H9 (cell line): ENCODE data around the gene SLC28A3. TPM values are rescaled to one million over a fixed set of nuclear protein-coding genes. Genes with fewer than 3 reads are reported as not detected.

Source experiments
- DNase-seq: peaks from one replicate; pipeline ENCODE4 v3.0.0-alpha.2; 2017
- H2AFZ ChIP-seq: one replicate; pipeline ENCODE4 v1.6.1; 2013; ENCODE audit warnings: mild to moderate bottlenecking, low read length, control low read depth, moderate library complexity
- H2AK5ac ChIP-seq: 2 replicates; pipeline ENCODE4 v1.6.1; 2013; ENCODE audit warnings: low read length, control low read depth, mixed read lengths; ENCODE audit not compliant: insufficient read length
- H2BK120ac ChIP-seq: one replicate; pipeline ENCODE4 v1.6.1; 2013; ENCODE audit warnings: low read depth, mild to moderate bottlenecking, low read length, control low read depth, inconsistent platforms; ENCODE audit not compliant: poor library complexity, severe bottlenecking
- H2BK12ac ChIP-seq: 2 replicates; pipeline ENCODE4 v1.6.1; 2013; ENCODE audit warnings: low read length, control low read depth, mixed read lengths, low read depth; ENCODE audit not compliant: insufficient read length
- H2BK15ac ChIP-seq: 2 replicates; pipeline ENCODE4 v1.6.1; 2013; ENCODE audit warnings: low read depth, low read length, control low read depth
- H2BK20ac ChIP-seq: one replicate; pipeline ENCODE4 v1.6.1; 2013; ENCODE audit warnings: low read depth, mild to moderate bottlenecking, low read length, control low read depth, inconsistent platforms; ENCODE audit not compliant: poor library complexity, severe bottlenecking
- H2BK5ac ChIP-seq: 2 replicates; pipeline ENCODE4 v1.6.1; 2013; ENCODE audit warnings: low read length, control low read depth, mixed read lengths; ENCODE audit not compliant: insufficient read length
- H3K14ac ChIP-seq: 2 replicates; pipeline ENCODE4 v1.6.1; 2013; ENCODE audit warnings: low read length, control low read depth; ENCODE audit not compliant: insufficient read depth
- H3K18ac ChIP-seq: 2 replicates; pipeline ENCODE4 v1.6.1; 2013; ENCODE audit warnings: low read depth, mild to moderate bottlenecking, mixed read lengths, low read length, control low read depth; ENCODE audit not compliant: insufficient read length
- H3K23ac ChIP-seq: 2 replicates; pipeline ENCODE4 v1.6.1; 2013; ENCODE audit warnings: low read length, control low read depth, mixed read lengths, low read depth; ENCODE audit not compliant: insufficient read length
- H3K23me2 ChIP-seq: 2 replicates; pipeline ENCODE4 v1.6.1; 2013; ENCODE audit warnings: low read depth, mild to moderate bottlenecking, mixed read lengths, low read length, control low read depth; ENCODE audit not compliant: insufficient read length, poor library complexity, severe bottlenecking
- H3K27ac ChIP-seq: 2 replicates; pipeline ENCODE4 v1.5.1; 2013; ENCODE audit warnings: low read length, control low read depth, mixed read lengths, low read depth; ENCODE audit not compliant: insufficient read length
- H3K27me3 ChIP-seq: 2 replicates; pipeline ENCODE4 v1.6.1; 2013; ENCODE audit warnings: low read length, control low read depth, inconsistent platforms; ENCODE audit not compliant: insufficient read depth
- H3K4ac ChIP-seq: 2 replicates; pipeline ENCODE4 v1.6.1; 2013; ENCODE audit warnings: low read depth, mild to moderate bottlenecking, control low read depth, inconsistent platforms, low read length, moderate library complexity
- H3K4me1 ChIP-seq: 2 replicates; pipeline ENCODE4 v1.6.1; 2013; ENCODE audit warnings: low read length, control low read depth, inconsistent platforms; ENCODE audit not compliant: insufficient read depth
- H3K4me2 ChIP-seq: 2 replicates; pipeline ENCODE4 v1.6.1; 2013; ENCODE audit warnings: low read length, control low read depth, mixed read lengths; ENCODE audit not compliant: insufficient read length, insufficient read depth
- H3K56ac ChIP-seq: 2 replicates; pipeline ENCODE4 v1.6.1; 2013; ENCODE audit warnings: low read depth, mild to moderate bottlenecking, mixed read lengths, low read length, control low read depth; ENCODE audit not compliant: insufficient read length
- H3K79me1 ChIP-seq: 2 replicates; pipeline ENCODE4 v1.6.1; 2013; ENCODE audit warnings: low read depth, mild to moderate bottlenecking, moderate library complexity, low read length, control low read depth, inconsistent platforms; ENCODE audit not compliant: insufficient read depth, poor library complexity, severe bottlenecking
- H3K79me2 ChIP-seq: 2 replicates; pipeline ENCODE4 v1.6.1; 2013; ENCODE audit warnings: low read length, control low read depth, inconsistent platforms; ENCODE audit not compliant: insufficient read depth
- H3K9ac ChIP-seq: 2 replicates; pipeline ENCODE4 v1.6.1; 2013; ENCODE audit warnings: low read length, control low read depth, mixed read lengths; ENCODE audit not compliant: insufficient read length; ENCODE audit errors: extremely low read depth
- H3K9me3 ChIP-seq: one replicate; pipeline ENCODE4 v1.6.1; 2013; ENCODE audit warnings: low read depth, low read length, inconsistent platforms; ENCODE audit not compliant: control insufficient read depth
- H3T11ph ChIP-seq: one replicate; pipeline ENCODE4 v1.6.1; 2013; ENCODE audit warnings: mild to moderate bottlenecking, low read length, control low read depth, inconsistent platforms
- H4K20me1 ChIP-seq: one replicate; pipeline ENCODE4 v1.6.1; 2013; ENCODE audit not compliant: control insufficient read depth, insufficient read length, insufficient read depth
- H4K5ac ChIP-seq: 2 replicates; pipeline ENCODE4 v1.6.1; 2013; ENCODE audit warnings: low read depth, mild to moderate bottlenecking, mixed read lengths, low read length, control low read depth; ENCODE audit not compliant: insufficient read length
- H4K8ac ChIP-seq: replicated peaks from 2 replicates; pipeline ENCODE4 v1.6.1; 2013; ENCODE audit warnings: low read length, control low read depth, mixed read lengths, low read depth; ENCODE audit not compliant: insufficient read length
- H4K91ac ChIP-seq: 2 replicates; pipeline ENCODE4 v1.6.1; 2013; ENCODE audit warnings: low read depth, mild to moderate bottlenecking, moderate library complexity, mixed read lengths, low read length, control low read depth; ENCODE audit not compliant: insufficient read length
- H3K27ac Mint-ChIP-seq, 3 experiments: 2 replicates in 2 of 3; 3 replicates in 1 of 3; pipeline ENCODE4 v1.8.0; 2020 to 2021; ENCODE audit warnings: mixed read lengths in 3 of 3, mild to moderate bottlenecking in 1 of 3, moderate library complexity in 1 of 3
- H3K27me3 Mint-ChIP-seq: 2 replicates; pipeline ENCODE4 v1.8.0; 2021; ENCODE audit warnings: low read depth, mild to moderate bottlenecking, moderate library complexity, mixed read lengths
- H3K36me3 Mint-ChIP-seq, 3 experiments: 2 replicates in 2 of 3; 3 replicates in 1 of 3; pipeline ENCODE4 v1.8.0; 2020 to 2021; ENCODE audit warnings: low read depth in 3 of 3, mixed read lengths in 3 of 3; ENCODE audit not compliant: insufficient read depth in 1 of 3
- H3K4me1 Mint-ChIP-seq, 2 experiments: 2 replicates each; pipeline ENCODE4 v1.8.0; 2020; ENCODE audit warnings: mixed read lengths in 2 of 2
- H3K4me3 Mint-ChIP-seq, 2 experiments: 2 replicates in 1 of 2; 3 replicates in 1 of 2; pipeline ENCODE4 v1.8.0; 2020 to 2021; ENCODE audit warnings: mild to moderate bottlenecking in 2 of 2, mixed read lengths in 2 of 2, moderate library complexity in 1 of 2
- H3K9me3 Mint-ChIP-seq, 2 experiments: 2 replicates in 1 of 2; 3 replicates in 1 of 2; pipeline ENCODE4 v1.8.0; 2020; ENCODE audit warnings: mild to moderate bottlenecking in 2 of 2, mixed read lengths in 2 of 2, moderate library complexity in 1 of 2
- CTCF ChIP-seq: fragments of 200-600 bp; sonication (generic); conservative IDR thresholded peaks from 3 replicates; pipeline ENCODE4 v1.8.0; 2021; ENCODE audit warnings: antibody characterized with exemption, mild to moderate bottlenecking
- WGBS: extraction: QIAGEN DNeasy Blood & Tissue Kit; methylation state at CpG from one replicate; pipeline ENCODE4 v1.1.7; 2013; ENCODE audit warnings: missing lambda C conversion rate, low lambda C conversion rate, mixed read lengths; ENCODE audit not compliant: insufficient read length; ENCODE audit errors: extremely low coverage; 5-methylcytosine and 5-hydroxymethylcytosine counted together
- total RNA-seq: library from RNA; stranded (reverse); gene quantifications from 2 replicates; pipeline ENCODE4 v1.2.1, GENCODE V29; 2021

Gene SLC28A3
- total RNA-seq, 1 experiment from 2014 or later = not detected

GRCh38 chr9:84337252-84337651 is 3.3 kb downstream of the SLC28A3 start:
- no peaks in the 10 kb centered on the region for H4K20me1 ChIP-seq
- no peak overlapping the region for H3K27ac ChIP-seq
- no peaks in the 10 kb centered on the region; the same call in 1 of the 2 replicates for H3K4me1 ChIP-seq
- H3K4ac ChIP-seq = no peak overlapping the region
- no peak overlapping the region for H2BK12ac ChIP-seq
- no peak overlapping the region for H3K18ac ChIP-seq
- H3K4me1 Mint-ChIP-seq = peaks cover 13 to 15% of the 10 kb centered on the region in 2 experiments
- TF ChIP-seq CTCF = no peak
- H3K9me3 ChIP-seq = no peaks in the 10 kb centered on the region
- no peak overlapping the region for H3K27ac Mint-ChIP-seq
- H3K23me2 ChIP-seq = no peaks in the 10 kb centered on the region
- WGBS = no CpG with 5 or more reads among the region's 8 CpGs
- H4K91ac ChIP-seq = no peak overlapping the region
- H3K4me2 ChIP-seq = no peak overlapping the region
- no peaks in the 10 kb centered on the region for H3K36me3 Mint-ChIP-seq
- H4K5ac ChIP-seq = no peak overlapping the region
- H2BK120ac ChIP-seq = no peak overlapping the region
- H2BK5ac ChIP-seq = no peak overlapping the region
- no peaks in the 10 kb centered on the region for H3K9me3 Mint-ChIP-seq
- H3K23ac ChIP-seq = no peak overlapping the region
- H2BK15ac ChIP-seq = no peak overlapping the region
- no peaks in the 10 kb centered on the region for H3K27me3 ChIP-seq
- H3K14ac ChIP-seq = no peak overlapping the region
- DNase-seq = no peak
- no peak overlapping the region for H3K56ac ChIP-seq
- no peak overlapping the region for H3K4me3 Mint-ChIP-seq
- H2AK5ac ChIP-seq = no peak overlapping the region
- H3K27me3 Mint-ChIP-seq = no peaks in the 10 kb centered on the region
- H2AFZ ChIP-seq = no peak overlapping the region
- H4K8ac ChIP-seq = no peak overlapping the region
- peak overlapping the region; percentile 27 for H2BK20ac ChIP-seq
- no peaks in the 10 kb centered on the region for H3K79me1 ChIP-seq
- H3K9ac ChIP-seq = no peak overlapping the region
- H3K79me2 ChIP-seq = no peaks in the 10 kb centered on the region
- H3T11ph ChIP-seq = no peak overlapping the region
